ENCODE data around the gene CDIP1. TPM values are rescaled to one million over a fixed set of nuclear protein-coding genes. Genes with fewer than 3 reads are reported as not detected.

The CDIP1 gene
- total and polyA plus RNA-seq, 2 donors from 2014 or later: 40.8 to 80.4 TPM

DNA sequence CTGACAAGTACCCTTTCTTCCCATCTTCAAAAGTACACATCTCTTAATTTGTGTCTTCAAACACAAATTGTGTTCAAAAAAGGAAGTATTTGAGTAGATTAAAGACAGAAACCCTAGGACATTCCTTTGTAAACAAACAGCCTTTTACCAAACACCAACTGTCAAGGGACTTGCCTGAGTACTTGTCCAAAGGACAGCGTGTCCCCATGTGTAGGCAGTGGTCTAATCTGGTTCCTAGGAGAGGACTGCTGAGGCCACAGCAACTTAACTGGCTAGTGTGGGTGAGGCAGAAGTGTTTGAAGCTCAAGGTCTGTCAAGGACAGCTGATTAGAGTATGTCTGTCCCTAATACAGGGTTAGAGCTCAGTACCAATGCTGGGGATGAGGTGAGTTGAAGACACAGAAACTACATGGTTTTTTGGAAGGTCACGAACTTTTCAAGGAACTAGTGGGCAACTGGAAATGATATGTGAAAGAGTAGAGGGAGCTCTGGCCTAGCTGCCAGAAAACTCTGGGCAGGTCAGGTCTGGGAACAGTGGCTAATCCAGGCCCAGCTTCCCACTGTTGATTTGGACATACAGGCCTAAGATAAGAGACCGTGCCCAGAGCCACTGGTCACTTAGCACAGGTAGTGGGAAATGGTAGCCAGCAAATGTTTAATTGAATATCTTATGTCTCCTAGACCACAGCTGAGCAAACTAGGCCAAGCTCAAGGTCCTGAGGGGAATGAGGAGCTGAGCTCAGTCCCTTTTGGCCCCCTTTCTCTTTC lies 52.3 kb downstream of the CDIP1 start:
- intact Hi-C loops (cut with DNase I): no loop called here
- Histone ChIP-seq H3K27ac (ENCODE audit: low read depth in 2 of 2, low read length in 2 of 2) (peak overlapping the region; percentile 72 to 77), H3K4me1 (ENCODE audit: control insufficient read depth in 2 of 3, insufficient read depth in 2 of 3, low read depth in 1 of 3, low read length in 3 of 3) (peaks cover 0 to 28% (median 21%) of the 10 kb centered on the region in 3 donors), H3K4me3 (ENCODE audit: low read length in 3 of 3) (no peak overlapping the region), H3K9ac (ENCODE audit: low read length in 3 of 3) (peak overlapping the region in 1 of 3 donors; percentile 37), H3K27me3 (ENCODE audit: control insufficient read depth, insufficient read depth, low read length) (no peaks in the 10 kb centered on the region), H3K9me3 (ENCODE audit: control insufficient read depth in 2 of 3, insufficient read depth in 1 of 3, low read length in 3 of 3) (no peaks in the 10 kb centered on the region), H3K36me3 (ENCODE audit: control insufficient read depth in 2 of 3, insufficient read depth in 3 of 3, low read length in 3 of 3) (peaks cover 0 to 6% (median 5%) of the 10 kb centered on the region in 3 donors)
- TF ChIP-seq, protein P1, sequence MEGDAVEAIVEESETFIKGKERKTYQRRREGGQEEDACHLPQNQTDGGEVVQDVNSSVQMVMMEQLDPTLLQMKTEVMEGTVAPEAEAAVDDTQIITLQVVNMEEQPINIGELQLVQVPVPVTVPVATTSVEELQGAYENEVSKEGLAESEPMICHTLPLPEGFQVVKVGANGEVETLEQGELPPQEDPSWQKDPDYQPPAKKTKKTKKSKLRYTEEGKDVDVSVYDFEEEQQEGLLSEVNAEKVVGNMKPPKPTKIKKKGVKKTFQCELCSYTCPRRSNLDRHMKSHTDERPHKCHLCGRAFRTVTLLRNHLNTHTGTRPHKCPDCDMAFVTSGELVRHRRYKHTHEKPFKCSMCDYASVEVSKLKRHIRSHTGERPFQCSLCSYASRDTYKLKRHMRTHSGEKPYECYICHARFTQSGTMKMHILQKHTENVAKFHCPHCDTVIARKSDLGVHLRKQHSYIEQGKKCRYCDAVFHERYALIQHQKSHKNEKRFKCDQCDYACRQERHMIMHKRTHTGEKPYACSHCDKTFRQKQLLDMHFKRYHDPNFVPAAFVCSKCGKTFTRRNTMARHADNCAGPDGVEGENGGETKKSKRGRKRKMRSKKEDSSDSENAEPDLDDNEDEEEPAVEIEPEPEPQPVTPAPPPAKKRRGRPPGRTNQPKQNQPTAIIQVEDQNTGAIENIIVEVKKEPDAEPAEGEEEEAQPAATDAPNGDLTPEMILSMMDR (IDR thresholded peaks at IDR 0.05; ENCODE audit: borderline replicate concordance, extremely low read depth, insufficient read depth): no peak
- DNase-seq (no peak), FAIRE-seq (no peak)

DNA sequence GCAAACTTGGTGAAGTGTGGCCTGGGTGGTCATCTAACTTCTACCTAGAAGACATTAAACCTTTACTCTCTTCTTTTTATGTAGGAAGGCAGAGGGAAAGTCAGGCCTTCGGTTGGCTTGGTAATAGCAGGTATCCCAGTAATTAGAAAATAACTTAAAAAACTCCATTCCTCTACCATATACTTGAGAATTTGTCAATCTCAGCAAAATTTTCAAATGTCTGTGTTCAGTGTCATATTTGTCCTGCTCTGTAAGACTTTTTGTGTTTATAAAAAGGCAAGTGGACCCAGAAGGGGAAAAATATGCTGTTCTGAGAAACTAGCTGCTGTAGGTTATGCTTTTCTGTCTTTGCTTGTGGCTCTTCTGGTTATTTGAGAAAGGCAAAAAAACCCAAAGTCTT lies 56.6 kb downstream of the CDIP1 start:
- H3K9me3 ChIP-seq (ENCODE audit: control insufficient read depth in 2 of 3, insufficient read depth in 1 of 3, low read length in 3 of 3): no peaks in the 10 kb centered on the region
- H3K4me3 ChIP-seq (ENCODE audit: low read length in 3 of 3): no peak overlapping the region
- TF ChIP-seq, protein P1 (IDR thresholded peaks at IDR 0.05; ENCODE audit: borderline replicate concordance, extremely low read depth, insufficient read depth): no peak
- no peaks in the 10 kb centered on the region for H3K27me3 ChIP-seq (ENCODE audit: control insufficient read depth, insufficient read depth, low read length)
- peaks cover 0 to 6% (median 5%) of the 10 kb centered on the region in 3 donors for H3K36me3 ChIP-seq (ENCODE audit: control insufficient read depth in 2 of 3, insufficient read depth in 3 of 3, low read length in 3 of 3)
- intact Hi-C loops (cut with DNase I): no loop called here
- FAIRE-seq (no peak), DNase-seq (no peak)
- H3K4me1 ChIP-seq (ENCODE audit: control insufficient read depth in 2 of 3, insufficient read depth in 2 of 3, low read depth in 1 of 3, low read length in 3 of 3): peaks cover 0 to 16% (median 9%) of the 10 kb centered on the region in 3 donors
- peak overlapping the region in 1 of 2 donors; percentile 14 for H3K27ac ChIP-seq (ENCODE audit: low read depth in 2 of 2, low read length in 2 of 2)
- H3K9ac ChIP-seq (ENCODE audit: low read length in 3 of 3): no peak overlapping the region

DNA sequence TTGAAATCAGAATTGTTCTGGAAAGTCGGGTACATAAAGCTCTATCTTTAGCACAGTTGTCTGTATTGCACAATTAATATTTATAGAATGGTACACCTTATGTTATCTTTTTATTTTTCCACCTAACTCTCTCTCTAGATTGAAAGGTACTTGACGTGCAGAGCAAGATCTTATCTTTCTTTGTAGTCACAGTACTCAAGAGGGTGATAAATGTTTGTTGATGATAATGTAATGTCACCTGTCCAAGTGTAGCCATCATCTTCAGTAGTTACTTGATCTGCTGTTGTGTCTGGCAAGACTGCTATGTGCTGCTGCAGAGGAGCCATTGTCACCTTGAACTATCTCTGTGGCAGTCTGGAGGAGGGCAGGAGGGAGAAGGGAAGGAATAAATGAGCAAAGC lies 57.0 kb downstream of the CDIP1 start:
- peaks cover 0 to 5% (median 3%) of the 10 kb centered on the region in 3 donors for H3K36me3 ChIP-seq (ENCODE audit: control insufficient read depth in 2 of 3, insufficient read depth in 3 of 3, low read length in 3 of 3)
- no peaks in the 10 kb centered on the region for H3K9me3 ChIP-seq (ENCODE audit: control insufficient read depth in 2 of 3, insufficient read depth in 1 of 3, low read length in 3 of 3)
- H3K4me3 ChIP-seq (ENCODE audit: low read length in 3 of 3): no peak overlapping the region
- TF ChIP-seq, protein P1 (IDR thresholded peaks at IDR 0.05; ENCODE audit: borderline replicate concordance, extremely low read depth, insufficient read depth): no peak
- H3K9ac ChIP-seq (ENCODE audit: low read length in 3 of 3): no peak overlapping the region
- FAIRE-seq (no peak), DNase-seq (no peak)
- H3K27me3 ChIP-seq (ENCODE audit: control insufficient read depth, insufficient read depth, low read length): no peaks in the 10 kb centered on the region
- intact Hi-C loops (cut with DNase I): no loop called here
- no peak overlapping the region for H3K27ac ChIP-seq (ENCODE audit: low read depth in 2 of 2, low read length in 2 of 2)
- peaks cover 0 to 11% (median 6%) of the 10 kb centered on the region in 3 donors for H3K4me1 ChIP-seq (ENCODE audit: control insufficient read depth in 2 of 3, insufficient read depth in 2 of 3, low read depth in 1 of 3, low read length in 3 of 3)
